GM19351 (cell line): ENCODE data around the gene MCM3AP.

Experiments used
- ATAC-seq: cut with Tn5 transposase; IDR thresholded peaks from one replicate; pipeline ENCODE4 v1.9.1; 2021; ENCODE audit warnings: mild to moderate bottlenecking, moderate library complexity; ENCODE audit not compliant: unreplicated experiment

The MCM3AP gene

GRCh38 chr21:46189213-46189958, 96.0 kb downstream of the MCM3AP start:
- ATAC-seq, result no peak

GRCh38 chr21:46188226-46189212, 96.9 kb downstream of the MCM3AP start:
- ATAC-seq, result no peak

GRCh38 chr21:46187814-46188213, 97.6 kb downstream of the MCM3AP start:
- ATAC-seq, result no peak

GRCh38 chr21:46187261-46187660, 98.2 kb downstream of the MCM3AP start:
- ATAC-seq, result no peak

- ATAC-seq, result no peak
These were observed 99.7 kb downstream of the MCM3AP start for GRCh38 chr21:46185716-46186115.
